ENCODE results near the gene MEF2A. TPM values are rescaled to one million over a fixed set of nuclear protein-coding genes. Genes with fewer than 3 reads are reported as not detected.

MEF2A gene
- polyA plus RNA-seq, 3 donors: 20.3 to 61.8 (median 33.5) TPM

DNA sequence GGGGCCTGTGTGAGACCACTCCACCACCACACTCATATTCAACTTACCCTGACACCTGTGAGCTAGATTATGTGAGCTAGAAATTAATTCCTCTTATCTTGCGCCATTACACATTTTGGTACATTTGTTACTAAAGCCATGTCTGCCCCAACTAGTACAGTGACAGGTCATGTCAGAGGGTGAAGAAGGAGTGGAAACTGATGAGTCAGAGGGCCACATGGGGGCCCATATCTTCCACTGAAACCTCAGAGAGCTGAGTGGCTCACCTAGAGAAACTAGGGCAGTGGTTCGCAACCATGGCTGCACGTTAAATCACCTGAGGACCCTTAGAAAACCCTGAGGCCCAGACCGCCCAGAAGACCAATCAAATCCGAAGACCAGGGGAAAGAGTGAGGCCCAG, 15.7 kb upstream of the MEF2A start:
- TF ChIP-seq, protein P1, sequence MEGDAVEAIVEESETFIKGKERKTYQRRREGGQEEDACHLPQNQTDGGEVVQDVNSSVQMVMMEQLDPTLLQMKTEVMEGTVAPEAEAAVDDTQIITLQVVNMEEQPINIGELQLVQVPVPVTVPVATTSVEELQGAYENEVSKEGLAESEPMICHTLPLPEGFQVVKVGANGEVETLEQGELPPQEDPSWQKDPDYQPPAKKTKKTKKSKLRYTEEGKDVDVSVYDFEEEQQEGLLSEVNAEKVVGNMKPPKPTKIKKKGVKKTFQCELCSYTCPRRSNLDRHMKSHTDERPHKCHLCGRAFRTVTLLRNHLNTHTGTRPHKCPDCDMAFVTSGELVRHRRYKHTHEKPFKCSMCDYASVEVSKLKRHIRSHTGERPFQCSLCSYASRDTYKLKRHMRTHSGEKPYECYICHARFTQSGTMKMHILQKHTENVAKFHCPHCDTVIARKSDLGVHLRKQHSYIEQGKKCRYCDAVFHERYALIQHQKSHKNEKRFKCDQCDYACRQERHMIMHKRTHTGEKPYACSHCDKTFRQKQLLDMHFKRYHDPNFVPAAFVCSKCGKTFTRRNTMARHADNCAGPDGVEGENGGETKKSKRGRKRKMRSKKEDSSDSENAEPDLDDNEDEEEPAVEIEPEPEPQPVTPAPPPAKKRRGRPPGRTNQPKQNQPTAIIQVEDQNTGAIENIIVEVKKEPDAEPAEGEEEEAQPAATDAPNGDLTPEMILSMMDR (IDR thresholded peaks at IDR 0.05): no peak
- H3K9me3 Mint-ChIP-seq: peaks cover 0 to 1% (median 0%) of the 10 kb centered on the region in 7 donors
- no peak overlapping the region for H3K4me3 Mint-ChIP-seq
- WGBS (ENCODE audit: insufficient coverage): 95% methylated on average over 2 of the region's 5 CpGs
- H3K4me2 ChIP-seq (replicated peaks; ENCODE audit: extremely low read depth, low read length, poor library complexity, severe bottlenecking): no peak overlapping the region
- H3K4me3 ChIP-seq (replicated peaks in 1 of 3; ENCODE audit: low read depth in 2 of 3, low read length in 3 of 3): no peak overlapping the region
- no peak overlapping the region for H3K9ac ChIP-seq (ENCODE audit: insufficient read depth, low read length, poor library complexity, severe bottlenecking)
- H3K36me3 Mint-ChIP-seq: no peaks in the 10 kb centered on the region
- no peaks in the 10 kb centered on the region for H3K79me2 ChIP-seq (ENCODE audit: insufficient read depth, low read length)
- H2AFZ ChIP-seq (ENCODE audit: insufficient read depth, low read depth, low read length, poor library complexity, severe bottlenecking): no peak overlapping the region
- H3K27ac Mint-ChIP-seq: peak overlapping the region in 1 of 7 donors; percentile 15
- H3K4me1 ChIP-seq (ENCODE audit: control insufficient read depth in 1 of 2, insufficient read depth in 2 of 2, low read length in 2 of 2): no peaks in the 10 kb centered on the region
- H3K27me3 Mint-ChIP-seq (ENCODE audit: low read depth in 3 of 3): peaks cover 0 to 4% (median 0%) of the 10 kb centered on the region in 3 donors
- no peaks in the 10 kb centered on the region for H3K36me3 ChIP-seq (replicated peaks in 1 of 2; ENCODE audit: control insufficient read depth in 1 of 2, insufficient read depth in 2 of 2, low read length in 2 of 2)
- intact Hi-C loops (cut with micrococcal nuclease): no loop called here
- DNase-seq: no peak
- no peaks in the 10 kb centered on the region for H3K9me3 ChIP-seq (replicated peaks in 1 of 2; ENCODE audit: control insufficient read depth in 1 of 2, insufficient read depth in 1 of 2, low read length in 2 of 2)
- peaks cover 4% of the 10 kb centered on the region for H3K4me1 Mint-ChIP-seq
- H4K20me1 ChIP-seq (ENCODE audit: insufficient read depth, low read length): no peaks in the 10 kb centered on the region
- no peak overlapping the region for H3K27ac ChIP-seq (ENCODE audit: low read depth in 1 of 2, low read length in 2 of 2)
- H3K27me3 ChIP-seq (ENCODE audit: control insufficient read depth in 2 of 2, insufficient read depth in 2 of 2, low read length in 2 of 2): no peaks in the 10 kb centered on the region

DNA sequence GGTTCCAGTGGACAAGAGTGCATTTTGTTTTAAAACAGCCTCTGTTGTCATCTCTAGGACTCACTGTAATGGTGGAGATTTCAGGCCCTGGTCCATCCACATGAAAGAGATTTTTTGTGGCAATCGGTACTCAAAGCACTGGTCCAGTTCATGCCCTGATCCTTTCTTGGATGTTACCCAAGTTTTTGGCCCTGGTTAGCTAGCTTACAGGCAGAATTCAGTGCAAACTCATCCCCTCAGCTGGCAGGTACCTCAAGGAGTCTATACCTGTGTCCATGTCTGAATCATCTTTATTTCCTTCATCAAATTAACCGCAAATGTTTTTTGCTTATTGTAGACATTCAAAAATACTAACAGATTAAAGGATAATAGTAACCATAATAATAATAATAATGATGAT, 13.7 kb upstream of the MEF2A start:
- DNase-seq: no peak
- Mint-ChIP-seq H3K9me3 (peaks cover 0 to 2% (median 0%) of the 10 kb centered on the region in 7 donors), H3K4me3 (no peak overlapping the region), H3K27ac (no peak overlapping the region), H3K4me1 (peaks cover 8% of the 10 kb centered on the region), H3K27me3 (ENCODE audit: low read depth in 3 of 3) (peaks cover 0 to 4% (median 1%) of the 10 kb centered on the region in 3 donors), H3K36me3 (no peaks in the 10 kb centered on the region)
- 100% methylated on average over 1 of the region's 2 CpGs for WGBS (ENCODE audit: insufficient coverage)
- no peaks in the 10 kb centered on the region for H3K36me3 ChIP-seq (replicated peaks in 1 of 2; ENCODE audit: control insufficient read depth in 1 of 2, insufficient read depth in 2 of 2, low read length in 2 of 2)
- no peaks in the 10 kb centered on the region for H3K4me1 ChIP-seq (ENCODE audit: control insufficient read depth in 1 of 2, insufficient read depth in 2 of 2, low read length in 2 of 2)
- no peak overlapping the region for H3K9ac ChIP-seq (ENCODE audit: insufficient read depth, low read length, poor library complexity, severe bottlenecking)
- H3K27ac ChIP-seq (ENCODE audit: low read depth in 1 of 2, low read length in 2 of 2): no peak overlapping the region
- H3K4me2 ChIP-seq (replicated peaks; ENCODE audit: extremely low read depth, low read length, poor library complexity, severe bottlenecking): no peak overlapping the region
- no peaks in the 10 kb centered on the region for H3K9me3 ChIP-seq (replicated peaks in 1 of 2; ENCODE audit: control insufficient read depth in 1 of 2, insufficient read depth in 1 of 2, low read length in 2 of 2)
- intact Hi-C loops (cut with micrococcal nuclease): no loop called here
- TF ChIP-seq, protein P1 (IDR thresholded peaks at IDR 0.05): no peak
- no peaks in the 10 kb centered on the region for H4K20me1 ChIP-seq (ENCODE audit: insufficient read depth, low read length)
- H3K4me3 ChIP-seq (replicated peaks in 1 of 3; ENCODE audit: low read depth in 2 of 3, low read length in 3 of 3): no peak overlapping the region
- H2AFZ ChIP-seq (ENCODE audit: insufficient read depth, low read depth, low read length, poor library complexity, severe bottlenecking): peak overlapping the region; percentile 47
- no peaks in the 10 kb centered on the region for H3K79me2 ChIP-seq (ENCODE audit: insufficient read depth, low read length)
- H3K27me3 ChIP-seq (ENCODE audit: control insufficient read depth in 2 of 2, insufficient read depth in 2 of 2, low read length in 2 of 2): no peaks in the 10 kb centered on the region
